Astrocyte (in vitro differentiated cells and primary cell): ENCODE results near the gene HBB. TPM values are rescaled to one million over a fixed set of nuclear protein-coding genes. Genes with fewer than 3 reads are reported as not detected.
"Not testable (repeated sequence)": the region's sequence is repeated elsewhere in the genome, so short reads cannot be mapped to it uniquely, and the experiment has no call there.

Experiments used
- DNase-seq: peaks from one replicate; pipeline ENCODE4 v3.0.0-alpha.2; 2010; ENCODE audit warnings: low read depth
- FAIRE-seq: peaks from 2 replicates; lab custom pipeline; 2011; peaks lifted over from hg19 to GRCh38; lab: Jason Lieb, UNC
- H2AFZ ChIP-seq: 2 replicates; pipeline ENCODE4 v1.6.0; 2012; ENCODE audit warnings: low read depth, low read length, inconsistent platforms
- H3K27ac ChIP-seq: 2 replicates; pipeline ENCODE4 v1.5.1; 2011; ENCODE audit warnings: low read depth, low read length, inconsistent platforms
- H3K27me3 ChIP-seq: 2 replicates; pipeline ENCODE4 v1.6.0; 2011; ENCODE audit warnings: low read length, inconsistent platforms; ENCODE audit not compliant: insufficient read depth
- H3K36me3 ChIP-seq: 2 replicates; pipeline ENCODE4 v1.5.1; 2011; ENCODE audit warnings: low read length, inconsistent platforms; ENCODE audit not compliant: insufficient read depth
- H3K4me1 ChIP-seq: 2 replicates; pipeline ENCODE4 v1.5.1; 2011; ENCODE audit warnings: low read length, inconsistent platforms; ENCODE audit not compliant: insufficient read depth
- H3K4me2 ChIP-seq: 2 replicates; pipeline ENCODE4 v1.6.0; 2012; ENCODE audit warnings: low read length, inconsistent platforms
- H3K4me3 ChIP-seq: 2 replicates; pipeline ENCODE4 v1.5.1; 2011; ENCODE audit warnings: low read depth, mild to moderate bottlenecking, low read length, inconsistent platforms; ENCODE audit not compliant: insufficient read depth
- H3K79me2 ChIP-seq: 2 replicates; pipeline ENCODE4 v1.6.0; 2012; ENCODE audit warnings: mild to moderate bottlenecking, low read length, inconsistent platforms; ENCODE audit not compliant: insufficient read depth
- H3K9ac ChIP-seq: 2 replicates; pipeline ENCODE4 v1.6.0; 2012; ENCODE audit warnings: mild to moderate bottlenecking, low read length, inconsistent platforms
- H3K9me3 ChIP-seq: 2 replicates; pipeline ENCODE4 v1.5.1; 2012; ENCODE audit warnings: low read depth, mild to moderate bottlenecking, low read length, inconsistent platforms; ENCODE audit not compliant: insufficient read depth
- H4K20me1 ChIP-seq: 2 replicates; pipeline ENCODE4 v1.6.0; 2012; ENCODE audit warnings: low read length, inconsistent platforms; ENCODE audit not compliant: insufficient read depth
- H3K27ac Mint-ChIP-seq: one replicate; pipeline ENCODE4 v1.8.0; 2021; ENCODE audit warnings: mild to moderate bottlenecking, mixed read lengths; ENCODE audit not compliant: unreplicated experiment
- H3K27me3 Mint-ChIP-seq: one replicate; pipeline ENCODE4 v1.8.0; 2021; ENCODE audit warnings: low read depth, mixed read lengths; ENCODE audit not compliant: unreplicated experiment
- H3K36me3 Mint-ChIP-seq: one replicate; pipeline ENCODE4 v1.8.0; 2021; ENCODE audit warnings: low read depth, mixed read lengths; ENCODE audit not compliant: unreplicated experiment
- H3K4me1 Mint-ChIP-seq: one replicate; pipeline ENCODE4 v1.8.0; 2021; ENCODE audit warnings: low read depth, mixed read lengths; ENCODE audit not compliant: unreplicated experiment
- H3K4me3 Mint-ChIP-seq: one replicate; pipeline ENCODE4 v1.8.0; 2021; ENCODE audit warnings: mild to moderate bottlenecking, moderate library complexity, mixed read lengths; ENCODE audit not compliant: unreplicated experiment
- H3K9me3 Mint-ChIP-seq: one replicate; pipeline ENCODE4 v1.8.0; 2021; ENCODE audit warnings: mild to moderate bottlenecking, mixed read lengths; ENCODE audit not compliant: unreplicated experiment
- EZH2 ChIP-seq: IDR thresholded peaks from 2 replicates; pipeline ENCODE4 v1.6.1; 2012; ENCODE audit warnings: mild to moderate bottlenecking, low read length, inconsistent platforms; ENCODE audit not compliant: insufficient read depth
- total RNA-seq: library from RNA; stranded (reverse); gene quantifications from 2 replicates; pipeline ENCODE4 v1.2.1, GENCODE V29; 2021
- TF ChIP-seq, protein P1 (sequence below): IDR thresholded peaks from 2 replicates; pipeline ENCODE4 v1.5.1; 2011; ENCODE audit warnings: low read depth, mild to moderate bottlenecking, inconsistent platforms, low read length, moderate library complexity; ENCODE audit not compliant: insufficient read depth

HBB gene
- total RNA-seq, 1 donor from 2014 or later = not detected

DNA sequence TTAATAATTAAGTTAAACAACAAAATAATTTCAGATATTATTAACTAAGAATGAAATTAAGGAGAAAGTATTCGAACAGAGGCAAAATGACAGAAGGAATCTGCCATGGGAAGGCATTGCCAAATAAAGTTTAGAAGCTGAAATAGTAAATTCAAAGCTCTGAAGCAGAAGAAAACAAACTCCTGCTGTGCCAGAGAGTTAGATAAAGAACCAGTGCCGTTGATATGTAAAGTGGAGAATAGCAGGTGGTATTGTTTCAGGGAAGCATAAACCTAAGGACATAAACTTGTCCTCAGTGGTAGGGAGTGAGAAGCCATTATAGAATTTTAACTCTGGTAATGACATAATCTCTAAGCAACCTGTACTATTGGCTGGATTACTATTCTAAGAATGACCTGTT, 30.4 kb upstream of the HBB start:
- H3K9ac ChIP-seq = no peak overlapping the region
- H3K4me3 Mint-ChIP-seq = no peak overlapping the region
- H3K36me3 Mint-ChIP-seq = peaks cover 4% of the 10 kb centered on the region
- TF ChIP-seq EZH2 = no peak
- TF ChIP-seq, protein P1, sequence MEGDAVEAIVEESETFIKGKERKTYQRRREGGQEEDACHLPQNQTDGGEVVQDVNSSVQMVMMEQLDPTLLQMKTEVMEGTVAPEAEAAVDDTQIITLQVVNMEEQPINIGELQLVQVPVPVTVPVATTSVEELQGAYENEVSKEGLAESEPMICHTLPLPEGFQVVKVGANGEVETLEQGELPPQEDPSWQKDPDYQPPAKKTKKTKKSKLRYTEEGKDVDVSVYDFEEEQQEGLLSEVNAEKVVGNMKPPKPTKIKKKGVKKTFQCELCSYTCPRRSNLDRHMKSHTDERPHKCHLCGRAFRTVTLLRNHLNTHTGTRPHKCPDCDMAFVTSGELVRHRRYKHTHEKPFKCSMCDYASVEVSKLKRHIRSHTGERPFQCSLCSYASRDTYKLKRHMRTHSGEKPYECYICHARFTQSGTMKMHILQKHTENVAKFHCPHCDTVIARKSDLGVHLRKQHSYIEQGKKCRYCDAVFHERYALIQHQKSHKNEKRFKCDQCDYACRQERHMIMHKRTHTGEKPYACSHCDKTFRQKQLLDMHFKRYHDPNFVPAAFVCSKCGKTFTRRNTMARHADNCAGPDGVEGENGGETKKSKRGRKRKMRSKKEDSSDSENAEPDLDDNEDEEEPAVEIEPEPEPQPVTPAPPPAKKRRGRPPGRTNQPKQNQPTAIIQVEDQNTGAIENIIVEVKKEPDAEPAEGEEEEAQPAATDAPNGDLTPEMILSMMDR = no peak
- no peaks in the 10 kb centered on the region for H3K4me1 Mint-ChIP-seq
- H3K27me3 ChIP-seq = no peaks in the 10 kb centered on the region
- no peak overlapping the region for H2AFZ ChIP-seq
- DNase-seq = no peak
- H3K36me3 ChIP-seq = no peaks in the 10 kb centered on the region
- no peaks in the 10 kb centered on the region for H4K20me1 ChIP-seq
- H3K9me3 ChIP-seq = no peaks in the 10 kb centered on the region
- H3K4me2 ChIP-seq = no peak overlapping the region
- H3K27ac ChIP-seq = no peak overlapping the region
- no peak overlapping the region for H3K4me3 ChIP-seq
- peaks cover 5% of the 10 kb centered on the region for H3K9me3 Mint-ChIP-seq
- H3K4me1 ChIP-seq = no peaks in the 10 kb centered on the region
- FAIRE-seq = no peak
- no peaks in the 10 kb centered on the region for H3K79me2 ChIP-seq
- H3K27ac Mint-ChIP-seq = no peak overlapping the region
- H3K27me3 Mint-ChIP-seq = peaks cover 4% of the 10 kb centered on the region

DNA sequence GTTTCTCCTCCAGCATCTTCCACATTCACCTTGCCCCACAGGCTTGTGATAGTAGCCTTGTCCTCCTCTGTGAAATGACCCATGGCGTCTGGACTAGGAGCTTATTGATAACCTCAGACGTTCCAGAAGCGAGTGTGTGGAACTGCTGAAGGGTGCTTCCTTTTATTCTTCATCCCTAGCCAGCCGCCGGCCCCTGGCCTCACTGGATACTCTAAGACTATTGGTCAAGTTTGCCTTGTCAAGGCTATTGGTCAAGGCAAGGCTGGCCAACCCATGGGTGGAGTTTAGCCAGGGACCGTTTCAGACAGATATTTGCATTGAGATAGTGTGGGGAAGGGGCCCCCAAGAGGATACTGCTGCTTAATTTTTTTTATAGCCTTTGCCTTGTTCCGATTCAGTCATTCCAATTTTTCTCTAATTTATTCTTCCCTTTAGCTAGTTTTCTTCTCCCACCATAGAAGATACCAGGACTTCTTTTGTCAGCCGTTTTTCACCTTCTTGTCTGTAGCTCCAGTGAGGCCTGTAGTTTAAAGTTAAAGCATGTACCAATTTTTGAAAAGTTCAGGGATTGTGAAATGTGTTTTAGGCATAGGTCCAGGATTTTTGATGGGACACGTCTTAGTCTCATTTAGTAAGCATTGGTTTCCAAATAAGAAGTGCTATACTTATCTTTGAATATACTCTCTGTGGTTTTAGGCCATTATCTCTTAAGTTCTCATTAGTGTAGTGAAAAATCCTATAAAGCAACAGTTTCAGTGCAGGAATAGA, 28.0 kb upstream of the HBB start, which contains the start of gene HBG2:
Gene HBG2 (minus strand): TSS at position 136 of the 768 bp plus-strand sequence. CDS start 53 bp downstream, at position 83.
- not testable (repeated sequence) for H3K27ac Mint-ChIP-seq, H3K9me3 ChIP-seq, H3K27ac ChIP-seq, H3K79me2 ChIP-seq, H4K20me1 ChIP-seq, H3K4me3 ChIP-seq, H3K36me3 Mint-ChIP-seq, H3K9ac ChIP-seq, H2AFZ ChIP-seq, H3K4me1 ChIP-seq, H3K36me3 ChIP-seq, H3K4me2 ChIP-seq, DNase-seq, H3K27me3 Mint-ChIP-seq, H3K27me3 ChIP-seq, FAIRE-seq, H3K4me1 Mint-ChIP-seq, H3K9me3 Mint-ChIP-seq, H3K4me3 Mint-ChIP-seq

DNA sequence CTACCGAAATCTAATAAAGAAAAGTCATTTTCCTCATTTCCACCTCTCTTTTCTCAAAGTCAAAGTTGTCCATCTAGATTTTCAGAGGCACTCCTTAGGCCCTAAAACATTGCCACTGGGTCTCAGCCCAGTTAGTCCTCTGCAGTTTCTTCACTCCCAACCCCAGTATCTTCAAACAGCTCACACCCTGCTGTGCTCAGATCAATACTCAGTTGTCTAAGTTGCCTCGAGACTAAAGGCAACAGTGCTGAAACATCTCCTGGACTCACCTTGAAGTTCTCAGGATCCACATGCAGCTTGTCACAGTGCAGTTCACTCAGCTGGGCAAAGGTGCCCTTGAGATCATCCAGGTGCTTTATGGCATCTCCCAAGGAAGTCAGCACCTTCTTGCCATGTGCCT, 27.2 kb upstream of the HBB start:
- H3K4me2 ChIP-seq, H3K4me3 ChIP-seq, H2AFZ ChIP-seq, H3K36me3 Mint-ChIP-seq, H3K9me3 ChIP-seq, H3K36me3 ChIP-seq, H3K27ac ChIP-seq, H3K27ac Mint-ChIP-seq, H3K9ac ChIP-seq, H3K4me3 Mint-ChIP-seq, H3K79me2 ChIP-seq, H3K4me1 Mint-ChIP-seq, H3K27me3 ChIP-seq, FAIRE-seq, H3K4me1 ChIP-seq, DNase-seq, H4K20me1 ChIP-seq, H3K9me3 Mint-ChIP-seq, H3K27me3 Mint-ChIP-seq: not testable (repeated sequence)

DNA sequence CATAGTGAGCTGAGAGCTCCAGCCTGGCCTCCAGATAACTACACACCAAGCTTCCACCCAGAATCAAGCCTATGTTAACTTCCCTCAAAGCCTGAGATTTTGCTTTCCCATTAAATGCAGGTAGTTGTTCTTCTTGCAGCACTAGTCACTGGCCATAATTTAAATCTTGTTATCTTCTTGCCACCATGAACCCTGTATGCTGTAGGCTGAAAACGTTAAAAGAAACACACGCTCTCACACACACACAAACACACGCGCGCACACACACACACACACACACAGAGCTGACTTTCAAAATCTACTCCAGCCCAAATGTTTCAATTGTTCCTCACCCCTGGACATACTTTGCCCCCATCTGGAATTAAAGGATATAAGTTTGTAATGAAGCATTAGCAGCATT, 26.6 kb upstream of the HBB start:
- FAIRE-seq, H3K36me3 ChIP-seq, H3K27me3 ChIP-seq, H3K9ac ChIP-seq, H3K9me3 Mint-ChIP-seq, H3K4me3 ChIP-seq, H3K4me1 Mint-ChIP-seq, H3K79me2 ChIP-seq, DNase-seq, H3K4me1 ChIP-seq, H3K27me3 Mint-ChIP-seq, H3K4me2 ChIP-seq, H3K27ac Mint-ChIP-seq, H4K20me1 ChIP-seq, H3K4me3 Mint-ChIP-seq, H2AFZ ChIP-seq, H3K27ac ChIP-seq, H3K36me3 Mint-ChIP-seq, H3K9me3 ChIP-seq: not testable (repeated sequence)
